ENCODE measurements around the gene STEEP1. TPM values are rescaled to one million over a fixed set of nuclear protein-coding genes. Genes with fewer than 3 reads are reported as not detected.

STEEP1 gene
- total RNA-seq, 1 donor from 2014 or later, result 6.8 TPM

DNA sequence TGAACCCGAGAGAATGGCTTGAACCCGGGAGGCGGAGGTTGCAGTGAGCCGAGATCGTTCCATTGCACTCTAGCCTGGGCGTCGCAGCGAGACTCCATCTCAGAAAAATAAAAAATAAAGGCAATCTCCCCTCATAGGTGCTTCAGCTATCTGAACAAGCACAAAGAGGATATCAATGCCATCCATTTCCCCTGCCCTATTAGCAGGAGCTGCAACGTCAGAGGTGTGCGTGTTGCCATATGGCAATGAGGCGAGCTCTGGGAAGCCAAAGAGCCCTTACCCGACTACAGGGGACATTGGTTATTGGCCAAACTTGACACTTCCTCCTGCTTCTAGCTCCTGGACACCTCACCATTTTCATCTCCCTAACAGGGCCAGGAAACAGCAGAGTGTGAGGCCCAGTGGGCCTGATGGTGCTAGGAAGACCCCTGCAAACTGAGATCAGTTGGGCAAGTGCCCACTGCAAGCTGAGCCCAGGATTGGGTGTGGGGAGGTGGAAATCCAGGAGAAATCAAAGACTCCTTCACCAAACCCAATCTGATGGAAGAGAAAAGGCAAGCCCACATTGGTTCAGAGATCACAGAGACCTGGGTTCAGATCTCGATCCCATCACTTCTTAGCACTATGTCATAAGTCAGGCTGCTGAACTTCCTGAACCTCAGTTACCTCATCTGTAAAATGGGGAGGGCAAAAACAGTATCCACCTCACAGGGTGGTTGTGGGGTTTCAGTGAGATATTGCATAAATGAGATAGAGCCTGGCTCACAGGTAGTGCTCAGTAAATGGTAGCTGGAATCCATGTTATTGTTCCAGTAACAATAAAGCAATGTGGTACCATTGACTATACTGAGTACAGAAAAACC is 75.8 kb downstream of the STEEP1 start:
- no peak for ATAC-seq

DNA sequence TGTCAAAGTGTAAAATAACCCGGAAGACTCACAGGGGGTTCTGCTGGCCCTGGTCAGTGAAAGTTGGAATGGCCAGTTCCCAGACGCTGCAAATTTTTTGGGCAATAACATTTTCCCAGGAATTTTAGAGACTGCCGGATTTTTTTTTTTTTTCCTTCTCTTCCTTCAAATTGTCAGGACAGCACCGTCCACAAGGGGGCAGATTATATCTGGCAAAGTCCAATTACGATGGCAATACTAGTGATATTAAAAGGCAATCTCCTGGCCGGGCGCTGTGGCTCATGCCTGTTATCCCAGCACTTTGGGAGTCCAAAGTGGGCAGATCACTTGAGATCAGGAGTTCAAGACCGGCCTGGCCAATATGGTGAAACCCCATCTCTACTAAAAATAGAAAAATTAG is 76.5 kb downstream of the STEEP1 start:
- ATAC-seq (peak; percentile 90), DNase-seq (ENCODE audit: low spot score) (peak; percentile 56)

More for the DNA sequence above, 75.8 kb downstream of the STEEP1 start:
- no peak for DNase-seq (ENCODE audit: low spot score)

Other genes starting within 250 kb of the STEEP1 start
- gene SLC25A43, start 166.1 kb downstream of the STEEP1 start, total RNA-seq, result 7.3 TPM
- 208 TPM for gene SLC25A5, start 97.0 kb downstream of the STEEP1 start, total RNA-seq
- 13.6 TPM for gene UBE2A, start 9.2 kb upstream of the STEEP1 start, total RNA-seq
- gene NKRF, start 41.0 kb upstream of the STEEP1 start, total RNA-seq, result 4.2 TPM
- 13.7 TPM for gene SEPTIN6, start 127.8 kb upstream of the STEEP1 start, total RNA-seq
- 0.45 TPM for gene SOWAHD, start 193.2 kb upstream of the STEEP1 start, total RNA-seq
- gene RPL39, start 226.2 kb upstream of the STEEP1 start, total RNA-seq, result 513 TPM